B cell (primary cell): Measurements from ENCODE around the gene P2RY14. TPM values are rescaled to one million over a fixed set of nuclear protein-coding genes. Genes with fewer than 3 reads are reported as not detected.

Experiments
- ATAC-seq: fragments of 200-7000 bp; cut with Tn5 transposase; one replicate; pipeline ENCODE4 v1.10.0; 2021; ENCODE audit warnings: low read depth, mild to moderate bottlenecking, moderate number of reproducible peaks, moderate library complexity
- CTCF ChIA-PET: fragments of 350-600 bp; sonication (Branson Sonifier 250); formaldehyde crosslinking; loops from one replicate; lab custom pipeline; 2021; ENCODE audit warnings: antibody characterized with exemption, inconsistent platforms; lab: Charles Lee
- POLR2A ChIA-PET: fragments of 350-600 bp; sonication (Branson Sonifier 250); formaldehyde crosslinking; loops from one replicate; lab custom pipeline; 2021; ENCODE audit warnings: antibody characterized with exemption; lab: Charles Lee
- DNase-seq: peaks from one replicate; pipeline ENCODE4 v3.0.0; 2013
- H2AFZ ChIP-seq: 2 replicates; pipeline ENCODE4 v1.6.1; 2012; ENCODE audit warnings: mild to moderate bottlenecking, low read depth, low read length; ENCODE audit not compliant: insufficient read depth, poor library complexity, severe bottlenecking
- H3K27ac ChIP-seq, 2 donors: 1 replicate in 1 of 2; 2 replicates in 1 of 2; pipeline ENCODE4 v1.5.1; 2012 to 2013; ENCODE audit warnings: low read length in 2 of 2, mild to moderate bottlenecking in 2 of 2, moderate library complexity in 1 of 2
- H3K27me3 ChIP-seq, 4 experiments: fragments of 200-600 bp in 1 of 4; sonication (generic) in 1 of 4; replicated peaks in 1 of 4; 1 replicate in 2 of 4; 2 replicates in 2 of 4; pipeline versions ENCODE4 v1.6.1 to v1.7.0; 2013 to 2016; ENCODE audit warnings: low read length in 3 of 4, mild to moderate bottlenecking in 2 of 4, mixed read lengths in 1 of 4, moderate library complexity in 1 of 4; ENCODE audit not compliant: insufficient read depth in 4 of 4, control insufficient read depth in 3 of 4; ENCODE audit errors: control extremely low read depth in 1 of 4
- H3K36me3 ChIP-seq, 2 experiments: replicated peaks in 1 of 2; 1 replicate in 1 of 2; 2 replicates in 1 of 2; pipeline versions ENCODE4 v1.6.1 to v1.7.1; 2013; ENCODE audit warnings: low read length in 1 of 2; ENCODE audit not compliant: insufficient read depth in 2 of 2, control insufficient read depth in 1 of 2; ENCODE audit errors: control extremely low read depth in 1 of 2, extremely low read depth in 1 of 2
- H3K4me1 ChIP-seq, 2 donors: fragments of 200-600 bp in 1 of 2; sonication (generic) in 1 of 2; 1 replicate in 1 of 2; 2 replicates in 1 of 2; pipeline versions ENCODE4 v1.5.1 to v1.6.1; 2013 to 2017; ENCODE audit warnings: low read length in 2 of 2; ENCODE audit not compliant: control insufficient read depth in 2 of 2, insufficient read depth in 2 of 2
- H3K4me2 ChIP-seq: replicated peaks from 2 replicates; pipeline ENCODE3; 2012; ENCODE audit warnings: mild to moderate bottlenecking, low read depth, low read length; ENCODE audit not compliant: poor library complexity, severe bottlenecking
- H3K4me3 ChIP-seq, 5 experiments: fragments of 200-600 bp in 1 of 5; sonication (generic) in 1 of 5; 1 replicate in 3 of 5; 2 replicates in 2 of 5; pipeline versions ENCODE4 v1.5.1 to v1.7.0; 2011 to 2016; ENCODE audit warnings: low read length in 4 of 5, mild to moderate bottlenecking in 4 of 5, low read depth in 2 of 5, control low read depth in 1 of 5, moderate library complexity in 1 of 5; ENCODE audit not compliant: insufficient read depth in 1 of 5; ENCODE audit errors: control extremely low read depth in 1 of 5, extremely low read depth in 1 of 5
- H3K79me2 ChIP-seq: fragments of 200-600 bp; sonication (generic); one replicate; pipeline ENCODE4 v1.6.0; 2016; ENCODE audit warnings: low read length; ENCODE audit not compliant: control insufficient read depth, insufficient read depth
- H3K9ac ChIP-seq: fragments of 200-600 bp; sonication (generic); 2 replicates; pipeline ENCODE4 v1.6.1; 2017; ENCODE audit warnings: mild to moderate bottlenecking, low read length, moderate library complexity
- H3K9me3 ChIP-seq, 3 donors: one replicate each; pipeline versions ENCODE4 v1.6.1 to v1.7.1; 2013; ENCODE audit warnings: low read length in 2 of 3; ENCODE audit not compliant: control insufficient read depth in 2 of 3, insufficient read depth in 1 of 3; ENCODE audit errors: control extremely low read depth in 1 of 3
- H4K20me1 ChIP-seq: 2 replicates; pipeline ENCODE4 v1.6.0; 2012; ENCODE audit warnings: mild to moderate bottlenecking, low read length; ENCODE audit not compliant: insufficient read depth, control insufficient read depth, poor library complexity, severe bottlenecking
- H3K27ac Mint-ChIP-seq: one replicate; pipeline ENCODE4 v1.8.0; 2021; ENCODE audit warnings: mixed read lengths
- H3K27me3 Mint-ChIP-seq: one replicate; pipeline ENCODE4 v1.8.0; 2021; ENCODE audit warnings: mixed read lengths
- H3K4me1 Mint-ChIP-seq: one replicate; pipeline ENCODE4 v1.8.0; 2021; ENCODE audit warnings: mixed read lengths
- H3K4me3 Mint-ChIP-seq: one replicate; pipeline ENCODE4 v1.8.0; 2021; ENCODE audit warnings: mixed read lengths
- H3K9me3 Mint-ChIP-seq: one replicate; pipeline ENCODE4 v1.8.0; 2022; ENCODE audit warnings: mixed read lengths; ENCODE audit not compliant: insufficient read depth
- CTCF ChIP-seq: fragments of 200-600 bp; IDR thresholded peaks from one replicate; pipeline ENCODE4 v1.8.0; 2022; ENCODE audit warnings: antibody characterized with exemption, mild to moderate bottlenecking
- EZH2 ChIP-seq: IDR thresholded peaks from 2 replicates; pipeline ENCODE4 v1.6.1; 2012; ENCODE audit warnings: borderline replicate concordance, low read depth, mild to moderate bottlenecking, moderate library complexity, low read length; ENCODE audit not compliant: insufficient read depth, poor library complexity, severe bottlenecking
- WGBS: methylation state at CpG from one replicate; pipeline ENCODE4 v1.1.5; 2013; ENCODE audit warnings: missing lambda C conversion rate; ENCODE audit not compliant: insufficient coverage; 5-methylcytosine and 5-hydroxymethylcytosine counted together
- intact Hi-C: fragments of 100-400 bp; cut with micrococcal nuclease; formaldehyde crosslinking; loops from one replicate; pipeline ENCODE4 v1.10.0; 2022
- polyA plus RNA-seq: library from polyadenylated mRNA; depleted of rRNA; stranded (reverse); fragments of >200 nt; gene quantifications from 2 replicates; pipeline ENCODE4 v1.2.3, GENCODE V29; 2012
- total RNA-seq, 2 donors: library from RNA; stranded (reverse); fragments of 120-200 nt in 1 of 2; gene quantifications; 1 replicate in 1 of 2; 2 replicates in 1 of 2; pipeline versions ENCODE4 v1.2.3 to v1.2.4, GENCODE V29; 2013 to 2022

Gene P2RY14
- total and polyA plus RNA-seq, 2 donors (not counting 1 experiment from before 2014, with no cell fraction given), result 7.0 to 11.3 TPM

- no peak for TF ChIP-seq EZH2
- TF ChIP-seq CTCF, result no peak
- Histone ChIP-seq H3K4me1 (peaks cover 25 to 29% of the 10 kb centered on the region in 2 donors), H3K27me3 (no peaks in the 10 kb centered on the region), H4K20me1 (no peaks in the 10 kb centered on the region), H3K36me3 (peaks cover 0 to 5% of the 10 kb centered on the region in 2 experiments), H3K4me3 (no peak overlapping the region), H3K4me2 (no peak overlapping the region), H3K79me2 (peaks cover 11% of the 10 kb centered on the region), H3K27ac (no peak overlapping the region), H3K9me3 (peaks cover 0 to 8% (median 0%) of the 10 kb centered on the region in 3 donors), H3K9ac (no peak overlapping the region), H2AFZ (no peak overlapping the region)
- Mint-ChIP-seq H3K27ac (no peak overlapping the region), H3K4me1 (peaks cover 22% of the 10 kb centered on the region), H3K9me3 (peaks cover 3% of the 10 kb centered on the region), H3K27me3 (no peaks in the 10 kb centered on the region), H3K4me3 (no peak overlapping the region)
- 88% methylated on average over 8 of the region's 9 CpGs for WGBS
- DNase-seq (no peak), ATAC-seq (no peak)
- CTCF ChIA-PET, result interaction anchor here (0.6 to 12.2 kb wide), 12 partner anchors 14 to 642 kb away, joined by 3 to 460 read pairs (median 4); partner anchors contain the start of gene P2RY14
- intact Hi-C loops, result no loop called here
- POLR2A ChIA-PET, result no interaction called here
Observed at GRCh38 chr3:151225040-151225975, 53.0 kb downstream of the P2RY14 start.
